GM12875 (cell line): ENCODE measurements around the gene FMNL3.

Source experiments
- H3K4me3 ChIP-seq: one replicate; pipeline ENCODE4 v1.5.1; 2011; ENCODE audit warnings: low read depth, low read length, control low read depth
- TF ChIP-seq, protein P1 (sequence below): IDR thresholded peaks from 2 replicates; pipeline ENCODE4 v1.5.1; 2011; ENCODE audit warnings: low read depth, mild to moderate bottlenecking, control low read depth, inconsistent platforms, low read length, moderate library complexity, borderline replicate concordance; ENCODE audit not compliant: insufficient read depth

The FMNL3 gene

DNA sequence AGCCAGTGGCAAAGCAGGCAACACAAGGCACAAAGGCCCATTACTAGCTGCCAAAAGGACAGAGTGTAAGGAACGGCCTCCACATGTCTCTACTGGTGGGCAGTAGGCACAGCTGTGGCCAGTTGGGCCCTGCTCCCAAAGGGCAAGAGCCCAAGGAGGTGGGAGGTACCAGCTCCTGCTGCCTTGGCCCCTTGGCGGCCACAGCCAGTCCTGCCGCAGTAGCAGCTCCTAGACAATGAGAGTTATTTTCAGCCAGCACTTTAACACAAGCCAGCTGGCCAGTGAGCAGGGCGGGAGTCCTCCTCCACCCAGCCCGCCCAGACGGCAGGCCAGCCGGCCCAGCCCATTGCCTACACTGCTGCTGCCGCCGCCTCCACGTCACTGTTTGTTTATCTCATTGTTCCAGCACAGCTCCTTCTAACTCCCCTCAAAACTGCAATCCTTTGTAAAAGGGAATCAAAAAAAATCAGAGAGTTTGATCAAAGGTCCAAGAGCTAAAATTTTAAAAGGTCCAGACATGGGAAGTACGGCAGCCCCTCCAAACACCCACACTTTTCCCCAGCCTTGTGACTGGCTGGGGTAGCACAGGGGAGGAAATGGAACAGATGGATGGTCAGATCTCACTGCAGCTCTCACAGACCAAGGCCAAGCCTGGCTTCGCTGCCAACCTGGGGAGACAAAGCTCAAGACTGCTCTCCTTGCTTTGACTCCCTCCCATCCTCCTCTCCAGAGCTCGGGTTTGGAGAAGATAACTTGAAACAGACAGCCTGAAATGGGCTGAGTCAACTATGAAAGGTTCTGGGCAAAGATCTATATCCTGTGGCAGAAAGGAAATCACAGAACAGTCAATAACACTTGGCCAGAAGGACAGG is 33.5 kb downstream of the FMNL3 start:
- H3K4me3 ChIP-seq: no peak overlapping the region
- TF ChIP-seq, protein P1, sequence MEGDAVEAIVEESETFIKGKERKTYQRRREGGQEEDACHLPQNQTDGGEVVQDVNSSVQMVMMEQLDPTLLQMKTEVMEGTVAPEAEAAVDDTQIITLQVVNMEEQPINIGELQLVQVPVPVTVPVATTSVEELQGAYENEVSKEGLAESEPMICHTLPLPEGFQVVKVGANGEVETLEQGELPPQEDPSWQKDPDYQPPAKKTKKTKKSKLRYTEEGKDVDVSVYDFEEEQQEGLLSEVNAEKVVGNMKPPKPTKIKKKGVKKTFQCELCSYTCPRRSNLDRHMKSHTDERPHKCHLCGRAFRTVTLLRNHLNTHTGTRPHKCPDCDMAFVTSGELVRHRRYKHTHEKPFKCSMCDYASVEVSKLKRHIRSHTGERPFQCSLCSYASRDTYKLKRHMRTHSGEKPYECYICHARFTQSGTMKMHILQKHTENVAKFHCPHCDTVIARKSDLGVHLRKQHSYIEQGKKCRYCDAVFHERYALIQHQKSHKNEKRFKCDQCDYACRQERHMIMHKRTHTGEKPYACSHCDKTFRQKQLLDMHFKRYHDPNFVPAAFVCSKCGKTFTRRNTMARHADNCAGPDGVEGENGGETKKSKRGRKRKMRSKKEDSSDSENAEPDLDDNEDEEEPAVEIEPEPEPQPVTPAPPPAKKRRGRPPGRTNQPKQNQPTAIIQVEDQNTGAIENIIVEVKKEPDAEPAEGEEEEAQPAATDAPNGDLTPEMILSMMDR: no peak

DNA sequence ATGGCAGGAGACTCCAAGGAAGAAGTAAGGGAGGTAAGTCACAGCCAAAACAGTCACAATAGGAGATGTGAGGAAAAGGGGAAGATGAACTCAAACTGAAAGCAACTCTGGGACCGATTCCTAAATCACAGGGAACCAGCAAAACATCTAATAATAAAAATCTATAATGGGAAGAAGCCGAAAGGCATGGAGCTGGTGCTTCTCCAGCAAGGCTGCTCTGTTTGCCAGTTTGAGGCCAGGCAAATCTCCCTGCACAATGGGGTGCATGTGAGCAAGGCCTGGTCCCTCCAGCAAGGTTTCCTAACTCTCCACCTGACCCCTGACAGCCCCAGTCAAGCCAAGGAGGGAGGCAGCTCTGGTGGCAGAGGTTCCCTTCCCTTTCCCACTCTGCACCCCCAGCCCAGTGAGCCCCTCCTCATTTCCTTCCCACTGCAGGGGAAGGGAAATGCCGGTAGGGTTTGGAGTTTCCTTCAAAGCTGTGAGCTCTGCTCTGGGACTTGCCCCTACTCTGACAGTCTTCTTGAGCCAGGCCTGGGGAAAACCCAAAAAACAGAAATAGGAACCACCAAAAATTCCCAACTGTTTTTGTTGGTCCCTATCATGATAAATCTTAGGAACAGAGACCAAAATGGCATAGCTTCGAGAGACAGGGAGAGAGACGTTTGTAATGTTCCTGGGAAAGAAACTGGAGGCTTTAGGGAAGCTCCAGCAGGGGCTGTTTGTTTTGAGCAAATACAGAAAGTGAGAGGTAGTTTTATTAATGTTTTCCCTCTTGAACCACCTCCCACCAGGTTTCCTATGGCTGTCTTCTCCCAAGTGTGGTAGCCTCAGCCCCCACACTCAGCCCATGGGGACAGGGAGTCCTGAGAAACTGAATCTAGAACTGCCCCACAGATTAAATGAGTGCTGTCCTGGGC is 34.6 kb downstream of the FMNL3 start:
- no peak overlapping the region for H3K4me3 ChIP-seq
- TF ChIP-seq, protein P1: no peak

DNA sequence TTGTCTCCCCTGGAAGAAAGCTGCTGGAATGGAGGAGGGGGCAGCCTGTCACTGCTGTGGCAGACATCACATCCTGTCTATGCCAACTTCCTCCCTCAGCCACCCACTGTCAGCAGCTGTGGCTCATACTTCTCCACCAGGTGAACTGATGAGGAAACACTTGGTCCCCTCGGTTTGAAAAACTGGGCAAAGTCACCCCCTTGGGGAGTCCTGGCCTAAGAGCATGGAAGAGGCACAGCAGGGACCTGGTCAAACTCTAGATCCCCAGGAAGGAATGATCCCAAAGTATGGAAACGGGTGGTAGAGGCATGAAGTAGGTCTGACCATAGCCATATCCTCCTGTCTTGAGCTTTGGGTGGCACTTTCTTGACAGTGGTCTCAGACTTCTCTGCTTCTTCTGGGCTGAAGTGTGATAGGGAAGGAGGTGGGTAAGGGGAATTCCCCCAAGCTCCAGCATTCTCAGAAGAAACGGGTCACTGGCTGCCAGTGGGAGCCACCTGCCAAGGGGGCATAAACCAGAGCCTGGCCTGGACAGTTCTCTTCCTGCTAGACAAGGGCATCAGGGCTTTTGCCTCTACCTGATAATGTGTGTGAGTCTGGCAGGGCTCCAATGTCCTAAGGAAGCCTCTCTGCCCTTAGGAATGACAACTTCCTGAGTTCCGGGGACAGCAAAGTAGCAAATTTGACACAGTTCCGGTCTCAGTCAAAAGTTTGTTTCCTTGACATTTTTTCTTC is 36.0 kb downstream of the FMNL3 start:
- TF ChIP-seq, protein P1: no peak
- H3K4me3 ChIP-seq: no peak overlapping the region

DNA sequence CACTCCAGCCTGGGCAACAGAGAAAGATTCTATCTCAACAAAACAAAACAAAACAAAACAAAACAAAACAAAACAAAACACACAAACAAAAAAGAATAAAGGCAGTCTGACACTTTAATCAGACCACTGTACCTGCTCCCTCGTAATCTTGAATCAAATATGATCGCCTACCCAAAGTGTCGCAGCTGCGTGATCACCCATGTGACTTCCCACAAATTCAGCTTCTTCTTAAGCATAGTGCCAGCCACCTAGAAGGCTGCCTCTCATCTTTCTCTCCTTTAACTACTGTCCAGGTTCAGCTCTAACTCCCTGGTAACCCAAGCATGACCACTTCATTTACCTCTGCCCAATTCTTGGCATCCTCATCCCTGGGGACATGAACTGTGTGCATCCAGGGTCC is 37.4 kb downstream of the FMNL3 start:
- TF ChIP-seq, protein P1: no peak
- no peak overlapping the region for H3K4me3 ChIP-seq

DNA sequence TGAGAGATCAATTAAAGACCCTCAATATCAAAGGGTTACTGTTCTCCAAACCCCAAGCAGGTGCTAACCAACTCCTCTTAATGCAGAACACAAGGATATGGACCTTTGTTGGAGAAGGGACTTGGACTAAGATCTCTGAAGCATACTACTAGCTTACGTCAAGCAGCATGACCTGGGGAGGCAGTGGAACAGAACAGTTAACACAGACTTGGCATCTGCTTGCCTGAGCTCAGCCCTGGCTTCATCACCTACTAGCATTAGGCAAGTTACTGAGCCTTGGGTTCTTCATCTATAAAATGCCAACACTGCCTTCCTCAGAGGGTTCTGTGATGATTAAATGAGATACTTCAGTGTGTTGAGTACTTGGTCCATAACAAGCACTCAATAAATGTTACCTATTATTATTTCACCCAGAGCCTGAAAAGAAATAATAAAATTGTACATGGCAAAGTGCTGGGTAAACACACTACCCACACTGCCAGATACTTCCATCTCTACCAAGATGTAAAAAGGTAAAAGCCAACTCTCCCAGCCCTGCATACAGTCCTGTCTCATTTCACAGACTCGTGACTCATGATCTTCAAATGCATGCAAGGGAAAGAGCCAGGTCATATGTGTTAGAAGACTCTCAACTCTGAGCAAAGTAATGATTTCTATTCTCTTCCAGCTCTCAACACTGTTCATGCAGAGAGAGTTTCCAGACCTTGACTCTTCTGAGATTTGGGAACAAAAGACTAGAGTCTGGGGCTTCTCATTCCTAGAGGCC is 39.7 kb downstream of the FMNL3 start:
- no peak overlapping the region for H3K4me3 ChIP-seq
- TF ChIP-seq, protein P1: no peak

DNA sequence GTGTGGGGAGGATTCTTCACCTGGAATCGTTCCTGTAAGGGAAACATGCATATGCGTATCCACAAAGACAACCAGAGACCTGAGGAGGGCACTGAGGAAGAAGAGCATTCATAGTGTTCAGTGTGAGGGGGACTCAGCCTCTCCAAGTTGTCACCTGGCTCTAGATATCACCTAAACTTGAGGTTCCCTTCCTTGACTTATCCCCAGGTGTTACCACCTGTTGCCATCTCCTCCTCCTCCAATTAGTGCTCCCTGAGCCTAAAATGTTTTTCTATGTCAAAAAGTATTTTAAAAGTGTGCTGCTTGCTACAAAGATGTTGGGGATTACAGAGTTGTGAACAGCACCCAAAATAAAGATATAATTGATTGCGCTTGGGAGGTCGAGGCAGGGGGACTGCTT is 41.0 kb downstream of the FMNL3 start:
- no peak overlapping the region for H3K4me3 ChIP-seq
- TF ChIP-seq, protein P1: no peak
